HCT116 (cell line): ENCODE measurements around the gene TM4SF20. TPM values are rescaled to one million over a fixed set of nuclear protein-coding genes. Genes with fewer than 3 reads are reported as not detected.

Experiments used
- ATAC-seq: fragments of 200-7000 bp; cut with Tn5 transposase; 2 replicates; pipeline ENCODE4 v1.9.1; 2020; ENCODE audit warnings: mild to moderate bottlenecking, moderate library complexity
- BruUV-seq: library from RNA; stranded (reverse); fragments of 400-500 nt; replicated peaks from 2 replicates; lab custom pipeline; 2021; lab: Mats Ljungman, UMichigan
- CTCF ChIA-PET: fragments of 300-600 bp; sonication (Branson Sonifier 250); formaldehyde crosslinking; loops from one replicate; lab custom pipeline; 2021; ENCODE audit warnings: antibody characterized with exemption; lab: Charles Lee
- POLR2A ChIA-PET: fragments of 300-600, 350-600 bp; sonication (Branson Sonifier 250); formaldehyde crosslinking; loops from one replicate; lab custom pipeline; 2021; ENCODE audit warnings: antibody characterized with exemption; lab: Charles Lee
- RAD21 ChIA-PET, 2 experiments: fragments of 300-600 bp; sonication (Branson Sonifier 250); formaldehyde crosslinking; loops; one replicate each; lab custom pipeline; 2023; ENCODE audit warnings: low total read pairs in 2 of 2; ENCODE audit not compliant: uncharacterized antibody in 2 of 2, unreplicated experiment in 2 of 2, low non-redundant PET in 1 of 2; lab: Charles Lee
- DNase-seq: peaks from one replicate; pipeline ENCODE4 v3.0.0-alpha.2; 2010; ENCODE audit warnings: low read depth, low spot score
- H2AFZ ChIP-seq: fragments of 200-600 bp; shearing (Covaris generic), sonication (generic); 2 replicates; pipeline ENCODE4 v1.6.1; 2017; ENCODE audit warnings: low read depth, mixed run types, mixed read lengths, antibody characterized with exemption, low read length; ENCODE audit not compliant: poor library complexity, severe bottlenecking
- H3K27ac ChIP-seq: 2 replicates; pipeline ENCODE4 v1.5.1; 2012; ENCODE audit warnings: low read depth, low read length
- H3K27me3 ChIP-seq: fragments of 200-600 bp; sonication (generic); 2 replicates; pipeline ENCODE4 v1.6.1; 2016; ENCODE audit warnings: mixed run types, low read length, mixed read lengths; ENCODE audit not compliant: insufficient read depth
- H3K36me3 ChIP-seq, 2 experiments: fragments of 200-500 bp in 1 of 2; fragments of 200-600 bp in 1 of 2; sonication (Bioruptor generic) in 1 of 2; sonication (generic) in 1 of 2; 2 replicates each; pipeline versions ENCODE4 v1.5.1 to v1.6.1; 2014 to 2016; ENCODE audit warnings: low read length in 2 of 2, inconsistent platforms in 1 of 2, mixed read lengths in 1 of 2, mixed run types in 1 of 2; ENCODE audit not compliant: insufficient read depth in 2 of 2, control insufficient read depth in 1 of 2
- H3K4me1 ChIP-seq, 2 experiments: fragments of 200-600 bp in 1 of 2; sonication (generic) in 1 of 2; 2 replicates each; pipeline versions ENCODE4 v1.5.1 to v1.6.1; 2012 to 2017; ENCODE audit warnings: low read length in 2 of 2, inconsistent platforms in 1 of 2, mild to moderate bottlenecking in 1 of 2, mixed read lengths in 1 of 2, mixed run types in 1 of 2, moderate library complexity in 1 of 2; ENCODE audit not compliant: insufficient read depth in 2 of 2, control insufficient read depth in 1 of 2
- H3K4me2 ChIP-seq: fragments of 200-600 bp; sonication (generic); 2 replicates; pipeline ENCODE4 v1.6.1; 2017; ENCODE audit warnings: mixed run types, low read length, mixed read lengths
- H3K4me3 ChIP-seq, 2 experiments: fragments of 200-600 bp in 1 of 2; sonication (generic) in 1 of 2; replicated peaks in 1 of 2; 2 replicates each; pipeline ENCODE4 v1.5.1; 2011 to 2016; ENCODE audit warnings: low read length in 2 of 2, control low read depth in 1 of 2, low read depth in 1 of 2, mild to moderate bottlenecking in 1 of 2, mixed read lengths in 1 of 2, mixed run types in 1 of 2
- H3K79me2 ChIP-seq: fragments of 200-600 bp; sonication (generic); 2 replicates; pipeline ENCODE4 v1.6.1; 2017; ENCODE audit warnings: mild to moderate bottlenecking, mixed run types, low read length, moderate library complexity, mixed read lengths; ENCODE audit not compliant: insufficient read depth
- H3K9ac ChIP-seq: fragments of 200-600 bp; sonication (generic); 2 replicates; pipeline ENCODE4 v1.6.1; 2016; ENCODE audit warnings: low read length, mixed read lengths
- H3K9me2 ChIP-seq: fragments of 200-600 bp; sonication (generic), shearing (Covaris generic); 2 replicates; pipeline ENCODE4 v1.6.1; 2017; ENCODE audit warnings: mixed run types, mild to moderate bottlenecking, moderate library complexity; ENCODE audit not compliant: insufficient read depth
- H3K9me3 ChIP-seq, 2 experiments: fragments of 200-500 bp in 1 of 2; fragments of 200-600 bp in 1 of 2; sonication (Bioruptor generic) in 1 of 2; sonication (generic) in 1 of 2; 2 replicates each; pipeline ENCODE4 v1.6.1; 2014 to 2017; ENCODE audit warnings: low read length in 2 of 2, mixed read lengths in 2 of 2, inconsistent platforms in 1 of 2, low read depth in 1 of 2, mild to moderate bottlenecking in 1 of 2, mixed run types in 1 of 2, moderate library complexity in 1 of 2; ENCODE audit not compliant: control insufficient read depth in 1 of 2, insufficient read depth in 1 of 2
- H4K20me1 ChIP-seq: fragments of 200-600 bp; sonication (generic), shearing (Covaris generic); 2 replicates; pipeline ENCODE4 v1.6.1; 2017; ENCODE audit warnings: mixed run types, mild to moderate bottlenecking, moderate library complexity; ENCODE audit not compliant: insufficient read depth
- CBX3 ChIP-seq: IDR thresholded peaks from 2 replicates; pipeline ENCODE4 v1.6.1; 2012; ENCODE audit warnings: low read depth
- CEBPB ChIP-seq: IDR thresholded peaks from 2 replicates; pipeline ENCODE4 v1.6.1; 2012; ENCODE audit warnings: low read depth
- CTCF ChIP-seq, 3 experiments: fragments of 200-600 bp in 1 of 3; sonication (generic) in 1 of 3; IDR thresholded peaks in 2 of 3; conservative IDR thresholded peaks in 1 of 3; 2 replicates each; pipeline ENCODE4 v1.5.1; 2012 to 2017; ENCODE audit warnings: low read depth in 2 of 3, low read length in 2 of 3, antibody characterized with exemption in 1 of 3, borderline replicate concordance in 1 of 3, control low read depth in 1 of 3, mild to moderate bottlenecking in 1 of 3, mixed read lengths in 1 of 3, mixed run types in 1 of 3, moderate library complexity in 1 of 3; ENCODE audit not compliant: insufficient read depth in 1 of 3
- EGR1 ChIP-seq: IDR thresholded peaks from 2 replicates; pipeline ENCODE4 v1.6.1; 2012; ENCODE audit warnings: low read depth
- EZH2 ChIP-seq: fragments of 200-600 bp; sonication (generic); IDR thresholded peaks from 2 replicates; pipeline ENCODE4 v1.6.1; 2017; ENCODE audit warnings: antibody characterized with exemption, mixed run types
- JUND ChIP-seq: IDR thresholded peaks from 2 replicates; pipeline ENCODE4 v1.6.1; 2012
- MAX ChIP-seq: IDR thresholded peaks from 2 replicates; pipeline ENCODE4 v1.6.1; 2012
- RAD21 ChIP-seq: IDR thresholded peaks from 2 replicates; pipeline ENCODE4 v1.6.1; 2012; ENCODE audit warnings: low read depth, mild to moderate bottlenecking
- SIN3A ChIP-seq: IDR thresholded peaks from 2 replicates; pipeline ENCODE4 v1.6.1; 2012; ENCODE audit warnings: low read depth
- SP1 ChIP-seq: IDR thresholded peaks from 2 replicates; pipeline ENCODE4 v1.6.1; 2012; ENCODE audit warnings: low read depth
- intact Hi-C: fragments of 100-400 bp; cut with micrococcal nuclease; formaldehyde crosslinking; loops from 2 replicates; pipeline ENCODE4 v1.10.0; 2022
- total RNA-seq: library from RNA; stranded (reverse); gene quantifications from one replicate; pipeline ENCODE4 v1.2.1, GENCODE V29; 2021; ENCODE audit not compliant: unreplicated experiment

TM4SF20 gene
- total RNA-seq, 1 experiment from 2014 or later: not detected

- DNase-seq: no peak
Measured at GRCh38 chr2:227363756-227364155, 15.3 kb downstream of the TM4SF20 start.

More at GRCh38 chr2:227363756-227364155, 15.3 kb downstream of the TM4SF20 start:
- Histone ChIP-seq H3K36me3 (no peaks in the 10 kb centered on the region; a peak in 2 of 4 replicates), H3K9ac (no peak overlapping the region), H3K4me1 (no peaks in the 10 kb centered on the region), H3K9me2 (no peaks in the 10 kb centered on the region), H4K20me1 (no peaks in the 10 kb centered on the region), H3K79me2 (no peaks in the 10 kb centered on the region), H3K9me3 (no peaks in the 10 kb centered on the region), H3K27me3 (no peaks in the 10 kb centered on the region), H3K4me2 (no peak overlapping the region), H3K4me3 (no peak overlapping the region), H3K27ac (no peak overlapping the region), H2AFZ (no peak overlapping the region)
- no peak for ATAC-seq
- ChIA-PET CTCF (no interaction called here), RAD21 (no interaction called here), POLR2A (no interaction called here)
- TF ChIP-seq CBX3: no peak
- no peak for TF ChIP-seq CEBPB
- no peak for TF ChIP-seq JUND
- TF ChIP-seq CTCF (IDR thresholded peaks at IDR 0.05 in 2 of 3, conservative IDR thresholded peaks at IDR 0.05 in 1 of 3; ENCODE audit: borderline replicate concordance in 1 of 3, insufficient read depth in 1 of 3, low read depth in 2 of 3, low read length in 2 of 3): peak in 1 of 3 experiments; percentile 54; a peak in 2 of 6 replicates
- no peak for TF ChIP-seq EGR1
- no peak for TF ChIP-seq EZH2
- TF ChIP-seq SP1: no peak
- TF ChIP-seq MAX: 0 out of 2 replicates have a peak, but pooled peaks have one; percentile 12
- TF ChIP-seq SIN3A: no peak
- TF ChIP-seq RAD21: peak; percentile 27; the same call in 1 of the 2 replicates
- no TSS peak for BruUV-seq
- intact Hi-C loops: no loop called here
